ENCODE data around the gene EPS8. TPM values are rescaled to one million over a fixed set of nuclear protein-coding genes. Genes with fewer than 3 reads are reported as not detected.

The EPS8 gene
- total RNA-seq, 2 donors from 2014 or later, result 6.7 to 8.1 TPM

- no peaks in the 10 kb centered on the region for H3K36me3 ChIP-seq (ENCODE audit: control insufficient read depth, insufficient read depth, low read length)
- no peak overlapping the region for H3K4me3 ChIP-seq (ENCODE audit: low read length)
- Mint-ChIP-seq H3K4me1 (peaks cover 5% of the 10 kb centered on the region), H3K9me3 (no peaks in the 10 kb centered on the region), H3K27ac (no peak overlapping the region), H3K27me3 (ENCODE audit: insufficient read depth) (no peaks in the 10 kb centered on the region), H3K4me3 (no peak overlapping the region), H3K36me3 (ENCODE audit: low read depth) (no peaks in the 10 kb centered on the region)
- 82 to 83% methylated on average over 2 of the region's 2 CpGs for WGBS, 2 experiments (ENCODE audit: insufficient coverage in 1 of 2, insufficient read length in 1 of 2)
- no peaks in the 10 kb centered on the region for H3K9me3 ChIP-seq (ENCODE audit: control insufficient read depth, low read length)
- no peaks in the 10 kb centered on the region for H3K4me1 ChIP-seq (ENCODE audit: control insufficient read depth, insufficient read depth, low read length)
- H3K27me3 ChIP-seq (ENCODE audit: control insufficient read depth, insufficient read depth, low read length, poor library complexity, severe bottlenecking), result no peaks in the 10 kb centered on the region
- DNase-seq, result no peak
- no peak overlapping the region for H3K27ac ChIP-seq (ENCODE audit: low read depth, low read length)
- TF ChIP-seq CTCF (conservative IDR thresholded peaks at IDR 0.05), result no peak
- no peak overlapping the region for H3K9ac ChIP-seq (ENCODE audit: extremely low read depth, low read length, poor library complexity, severe bottlenecking)
These were observed 19.1 kb upstream of the EPS8 start for GRCh38 chr12:15808250-15808649.

- H3K4me1 ChIP-seq (ENCODE audit: control insufficient read depth, insufficient read depth, low read length), result no peaks in the 10 kb centered on the region
- no peak for DNase-seq
- no CpG with 5 or more reads among the region's 1 CpG for WGBS, 2 experiments (ENCODE audit: insufficient coverage in 1 of 2, insufficient read length in 1 of 2)
- H3K9ac ChIP-seq (ENCODE audit: extremely low read depth, low read length, poor library complexity, severe bottlenecking), result no peak overlapping the region
- H3K4me3 ChIP-seq (ENCODE audit: low read length), result no peak overlapping the region
- H3K27me3 ChIP-seq (ENCODE audit: control insufficient read depth, insufficient read depth, low read length, poor library complexity, severe bottlenecking), result no peaks in the 10 kb centered on the region
- no peaks in the 10 kb centered on the region for H3K27me3 Mint-ChIP-seq (ENCODE audit: insufficient read depth)
- H3K27ac ChIP-seq (ENCODE audit: low read depth, low read length), result no peak overlapping the region
- no peak overlapping the region for H3K27ac Mint-ChIP-seq
- peaks cover 5% of the 10 kb centered on the region for H3K4me1 Mint-ChIP-seq
- TF ChIP-seq CTCF (conservative IDR thresholded peaks at IDR 0.05), result no peak
- no peaks in the 10 kb centered on the region for H3K9me3 ChIP-seq (ENCODE audit: control insufficient read depth, low read length)
- no peaks in the 10 kb centered on the region for H3K36me3 ChIP-seq (ENCODE audit: control insufficient read depth, insufficient read depth, low read length)
- no peaks in the 10 kb centered on the region for H3K9me3 Mint-ChIP-seq
- no peaks in the 10 kb centered on the region for H3K36me3 Mint-ChIP-seq (ENCODE audit: low read depth)
- H3K4me3 Mint-ChIP-seq, result no peak overlapping the region
These were observed 17.6 kb upstream of the EPS8 start for GRCh38 chr12:15806826-15807225.

GRCh38 chr12:15801770-15802744 is 12.9 kb upstream of the EPS8 start:
- WGBS, 2 experiments (ENCODE audit: insufficient coverage in 1 of 2, insufficient read length in 1 of 2), result 93 to 95% methylated on average over 5 to 6 of the region's 6 CpGs

More at GRCh38 chr12:15801770-15802744, 12.9 kb upstream of the EPS8 start:
- Histone ChIP-seq H3K9ac (ENCODE audit: extremely low read depth, low read length, poor library complexity, severe bottlenecking) (no peak overlapping the region), H3K4me3 (ENCODE audit: low read length) (no peak overlapping the region), H3K27me3 (ENCODE audit: control insufficient read depth, insufficient read depth, low read length, poor library complexity, severe bottlenecking) (no peaks in the 10 kb centered on the region), H3K9me3 (ENCODE audit: control insufficient read depth, low read length) (no peaks in the 10 kb centered on the region), H3K27ac (ENCODE audit: low read depth, low read length) (no peak overlapping the region), H3K36me3 (ENCODE audit: control insufficient read depth, insufficient read depth, low read length) (no peaks in the 10 kb centered on the region), H3K4me1 (ENCODE audit: control insufficient read depth, insufficient read depth, low read length) (no peaks in the 10 kb centered on the region)
- no peaks in the 10 kb centered on the region for H3K9me3 Mint-ChIP-seq
- peaks cover 7% of the 10 kb centered on the region for H3K4me1 Mint-ChIP-seq
- no peak for TF ChIP-seq CTCF (conservative IDR thresholded peaks at IDR 0.05)
- no peak overlapping the region for H3K4me3 Mint-ChIP-seq
- no peak for DNase-seq
- H3K27ac Mint-ChIP-seq, result no peak overlapping the region
- no peaks in the 10 kb centered on the region for H3K27me3 Mint-ChIP-seq (ENCODE audit: insufficient read depth)
- no peaks in the 10 kb centered on the region for H3K36me3 Mint-ChIP-seq (ENCODE audit: low read depth)

Data from endodermal cell (in vitro differentiated cells).